NCI-H2029 treated with DMSO at 0.1 percent for 48 hours (cell line): ENCODE results near the gene ZRANB3.
"Not testable (repeated sequence)": the region's sequence is repeated elsewhere in the genome, so short reads cannot be mapped to it uniquely, and the experiment has no call there.

Source experiments
- DNase-seq: peaks from one replicate; lab custom pipeline; 2025; lab: John Stamatoyannopoulos, UW

Gene ZRANB3

DNA sequence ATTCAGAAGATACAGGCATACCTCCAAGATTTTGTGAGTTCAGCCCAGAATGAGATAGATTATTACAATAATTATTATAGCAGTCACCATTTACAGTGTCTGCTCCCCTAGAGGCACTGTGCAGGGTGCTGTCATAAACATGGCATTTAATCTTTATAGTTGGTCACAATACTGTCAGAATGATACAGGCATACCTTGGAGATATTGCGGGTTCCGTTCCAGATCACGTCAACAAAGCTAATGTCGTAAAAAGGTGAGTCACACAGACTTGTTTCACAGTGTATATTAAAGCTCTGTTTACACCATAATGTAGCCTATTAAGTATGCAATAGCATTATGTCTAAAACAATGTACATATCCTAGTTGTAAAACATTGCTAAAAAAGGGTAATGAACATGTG lies 45.6 kb downstream of the ZRANB3 start:
- no peak for DNase-seq

DNA sequence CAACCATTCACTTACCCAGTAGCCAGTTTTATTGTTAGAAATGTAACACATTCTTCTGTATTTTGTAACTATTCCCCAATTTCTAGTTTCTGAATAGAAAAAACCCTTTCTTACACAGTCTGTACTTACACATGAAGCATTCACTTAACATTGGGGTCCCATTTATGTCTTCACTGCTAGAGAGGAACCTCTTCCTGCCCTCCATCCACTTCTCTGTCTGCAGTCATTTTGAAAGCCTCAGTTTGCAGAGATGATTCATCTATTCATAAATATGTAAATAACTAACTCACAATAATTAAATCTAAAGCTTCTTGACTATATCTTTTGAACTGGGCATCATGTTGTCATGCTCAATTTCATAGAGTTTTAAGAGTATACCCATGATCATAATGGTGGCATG lies 55.9 kb downstream of the ZRANB3 start:
- no peak for DNase-seq

DNA sequence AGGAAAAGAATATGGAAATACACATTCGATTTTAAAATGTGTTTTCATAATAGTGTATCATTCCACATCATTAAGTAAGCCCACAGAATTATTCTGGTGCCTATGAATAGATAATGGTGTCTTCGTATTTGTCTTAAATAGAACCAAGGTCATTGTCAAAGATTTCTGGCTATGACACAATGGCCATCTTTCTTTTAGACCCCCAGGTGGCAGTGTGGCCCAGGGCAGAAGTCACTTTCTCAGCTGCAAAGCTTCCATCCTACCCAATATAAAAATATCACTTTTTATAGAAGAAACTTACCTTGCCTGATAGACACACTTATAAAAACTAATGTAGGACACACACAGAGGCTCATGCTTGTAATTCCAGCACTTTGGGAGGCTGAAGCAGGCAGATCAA lies 57.5 kb downstream of the ZRANB3 start:
- DNase-seq, result no peak

DNA sequence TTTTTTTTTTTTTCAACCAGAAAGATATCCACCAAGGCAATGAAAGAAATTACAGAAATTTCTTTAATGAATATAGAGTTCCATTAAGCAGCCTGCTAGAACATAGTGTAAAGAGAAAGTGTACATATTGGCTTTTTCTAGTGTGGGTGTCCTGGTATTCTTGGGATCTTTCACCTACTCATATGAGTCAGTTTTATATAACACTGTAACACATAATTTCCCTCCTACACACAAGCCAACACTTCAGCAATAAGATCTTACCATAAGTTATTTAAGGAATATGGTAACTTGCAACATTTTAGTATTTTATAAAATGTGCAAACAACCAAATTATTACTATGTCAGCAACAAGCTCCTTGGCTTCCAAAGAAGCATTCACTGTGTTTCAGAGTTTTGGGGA lies 59.9 kb downstream of the ZRANB3 start:
- DNase-seq, result no peak

- DNase-seq, result no peak
These were observed 73.7 kb downstream of the ZRANB3 start for GRCh38 chr2:135457279-135457678.

- DNase-seq, result no peak
These were observed 74.2 kb downstream of the ZRANB3 start for GRCh38 chr2:135456835-135457234.

DNA sequence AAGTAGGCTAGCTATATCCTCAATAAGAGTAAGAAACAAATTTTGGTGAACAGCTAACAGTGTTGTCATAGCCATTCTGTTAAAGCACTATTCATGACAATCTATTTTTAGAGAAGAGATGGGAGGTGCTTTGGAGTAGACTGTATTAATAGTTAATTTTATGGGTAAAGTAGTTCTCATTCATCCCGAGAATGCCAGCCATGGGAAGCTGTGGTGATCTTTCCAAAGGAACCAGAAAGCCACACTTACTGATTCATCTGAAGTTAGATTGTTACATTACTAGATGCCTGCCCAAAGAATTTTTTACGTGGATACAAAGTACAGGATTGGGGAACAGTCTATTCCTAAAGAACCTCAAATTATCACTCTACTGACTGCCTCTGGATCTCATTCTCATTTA lies 74.6 kb downstream of the ZRANB3 start:
- DNase-seq, result no peak

- no peak for DNase-seq
These were observed 76.4 kb downstream of the ZRANB3 start for GRCh38 chr2:135454608-135455007.

DNA sequence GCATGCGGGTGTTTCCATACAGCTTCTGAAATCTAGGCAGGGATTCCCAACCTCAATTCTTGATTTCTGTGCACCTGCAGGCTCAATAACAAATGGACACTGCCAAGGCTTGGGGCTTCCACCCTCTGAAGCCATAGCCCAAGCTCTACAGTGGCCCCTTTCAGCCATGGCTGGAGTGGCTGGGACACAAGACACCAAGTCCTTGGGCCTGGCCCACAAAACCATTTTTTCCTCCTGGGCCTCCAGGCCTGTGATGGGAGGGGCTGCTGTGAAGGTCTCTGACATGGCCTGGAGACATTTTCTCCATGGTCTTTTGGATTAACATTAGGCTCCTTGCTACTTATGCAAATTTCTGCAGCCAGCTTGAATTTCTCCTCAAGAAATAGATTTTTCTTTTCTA lies 78.0 kb downstream of the ZRANB3 start:
- DNase-seq, result not testable (repeated sequence)

DNA sequence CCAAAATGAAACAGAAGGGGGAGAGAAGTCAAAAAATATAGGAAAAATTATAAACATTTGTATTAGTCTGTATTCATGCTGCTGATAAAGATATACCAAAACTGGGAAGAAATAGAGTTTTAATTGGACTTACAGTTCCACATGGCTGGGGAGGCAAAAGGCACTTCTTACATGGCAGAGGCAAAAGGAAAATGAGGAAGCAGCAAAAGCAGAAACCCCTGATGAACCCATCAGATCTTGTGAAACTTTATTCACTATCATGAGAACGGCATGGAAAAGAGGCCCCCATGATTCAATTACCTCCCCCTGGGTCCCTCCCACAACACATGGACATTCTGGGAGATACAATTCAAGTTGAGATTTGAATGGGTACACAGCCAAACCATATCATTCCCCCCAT lies 79.1 kb downstream of the ZRANB3 start:
- no peak for DNase-seq

DNA sequence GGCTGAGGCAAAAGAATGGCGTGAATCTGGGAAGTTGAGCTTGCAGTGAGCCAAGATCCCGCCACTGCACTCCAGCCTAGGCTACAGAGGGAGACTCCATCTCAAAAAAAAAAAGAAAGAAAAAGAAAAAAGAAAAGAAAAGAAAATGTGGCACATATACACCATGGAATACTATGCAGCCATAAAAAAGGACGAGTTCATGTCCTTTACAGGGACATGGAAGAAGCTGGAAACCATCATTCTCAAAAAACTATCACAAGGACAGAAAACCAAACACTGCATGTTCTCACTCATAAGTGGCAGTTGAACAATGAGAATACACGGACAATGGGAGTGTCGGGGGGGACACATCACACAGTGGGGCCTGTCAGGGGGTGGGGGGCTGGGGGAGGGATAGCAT lies 88.0 kb downstream of the ZRANB3 start:
- not testable (repeated sequence) for DNase-seq

- DNase-seq, result not testable (repeated sequence)
These were observed 95.9 kb downstream of the ZRANB3 start for GRCh38 chr2:135435155-135435554.

- no peak for DNase-seq
These were observed 106.2 kb downstream of the ZRANB3 start for GRCh38 chr2:135424849-135425248.

DNA sequence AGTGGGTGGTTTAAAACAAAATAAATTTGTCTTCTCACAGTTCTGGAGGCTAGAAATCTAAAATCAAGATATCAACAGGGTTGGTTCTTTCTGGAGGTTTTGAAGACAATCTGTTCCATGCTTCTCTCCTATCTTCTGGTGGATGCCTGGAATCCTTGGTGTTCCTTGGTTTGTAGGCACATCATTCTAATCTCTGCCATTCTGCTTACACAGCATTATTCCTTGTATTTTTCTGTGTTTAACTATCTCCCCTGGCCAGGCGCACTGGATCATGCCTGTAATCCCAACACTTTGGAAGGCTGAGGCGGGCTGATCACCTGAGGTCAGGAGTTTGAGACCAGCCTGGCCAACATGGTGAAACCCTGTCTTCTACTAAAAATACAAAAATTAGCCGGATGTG lies 108.1 kb downstream of the ZRANB3 start:
- DNase-seq, result no peak

GRCh38 chr2:135411646-135412045 lies 119.4 kb downstream of the ZRANB3 start:
- DNase-seq, result no peak

GRCh38 chr2:135409436-135409835 lies 121.6 kb downstream of the ZRANB3 start:
- DNase-seq, result no peak

- not testable (repeated sequence) for DNase-seq
These were observed 134.8 kb downstream of the ZRANB3 start for GRCh38 chr2:135396259-135396658.

GRCh38 chr2:135386993-135387392 lies 144.0 kb downstream of the ZRANB3 start:
- DNase-seq, result no peak

GRCh38 chr2:135378591-135378990 lies 152.4 kb downstream of the ZRANB3 start:
- DNase-seq, result no peak

- DNase-seq, result no peak
These were observed 157.3 kb downstream of the ZRANB3 start for GRCh38 chr2:135373702-135374101.

GRCh38 chr2:135349941-135350340 lies 181.1 kb downstream of the ZRANB3 start:
- DNase-seq, result no peak

GRCh38 chr2:135348096-135348704 lies 182.8 kb downstream of the ZRANB3 start:
- DNase-seq, result not testable (repeated sequence)

- DNase-seq, result peak; percentile 12
These were observed 193.9 kb downstream of the ZRANB3 start for GRCh38 chr2:135337071-135337470.

- no peak for DNase-seq
These were observed 195.8 kb downstream of the ZRANB3 start for GRCh38 chr2:135335256-135335655.

GRCh38 chr2:135327146-135327545 lies 203.9 kb downstream of the ZRANB3 start:
- DNase-seq, result no peak
